B cell (primary cell): ENCODE measurements around the gene CACNG6.

Experiments used
- CTCF ChIP-seq: fragments of 200-600 bp; IDR thresholded peaks from one replicate; pipeline ENCODE4 v1.8.0; 2022; ENCODE audit warnings: antibody characterized with exemption, mild to moderate bottlenecking
- EZH2 ChIP-seq: IDR thresholded peaks from 2 replicates; pipeline ENCODE4 v1.6.1; 2012; ENCODE audit warnings: borderline replicate concordance, low read depth, mild to moderate bottlenecking, moderate library complexity, low read length; ENCODE audit not compliant: insufficient read depth, poor library complexity, severe bottlenecking

GRCh38 chr19:54023191-54023590, 31.8 kb downstream of the CACNG6 start:
- TF ChIP-seq CTCF (no peak), EZH2 (no peak)
